Stromal cell of bone marrow (primary cell): ENCODE data around the gene HHAT.

Experiments
- DNase-seq: peaks from one replicate; pipeline ENCODE4 v3.0.0-alpha.2; 2012; ENCODE audit warnings: low read depth

The HHAT gene

DNA sequence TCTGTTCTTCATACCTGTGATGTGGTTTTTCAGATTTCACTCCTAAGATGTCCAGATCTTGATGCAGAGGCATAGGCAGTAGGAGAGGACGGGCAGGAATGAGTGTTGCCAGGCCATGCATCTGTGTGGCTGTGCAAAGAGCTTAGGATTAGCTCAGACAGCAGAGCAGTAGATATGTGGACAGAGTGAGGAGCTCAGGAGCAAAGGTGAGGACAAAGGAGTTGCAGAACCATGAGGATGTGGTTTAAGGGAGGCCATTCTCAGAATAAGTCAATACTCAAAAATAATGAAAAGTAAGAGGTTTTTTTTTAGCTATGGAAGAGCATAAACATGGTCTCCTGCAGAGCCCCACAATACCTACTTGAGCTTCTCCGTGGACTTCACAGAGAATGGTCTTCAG, 158.3 kb downstream of the HHAT start:
- no peak for DNase-seq

DNA sequence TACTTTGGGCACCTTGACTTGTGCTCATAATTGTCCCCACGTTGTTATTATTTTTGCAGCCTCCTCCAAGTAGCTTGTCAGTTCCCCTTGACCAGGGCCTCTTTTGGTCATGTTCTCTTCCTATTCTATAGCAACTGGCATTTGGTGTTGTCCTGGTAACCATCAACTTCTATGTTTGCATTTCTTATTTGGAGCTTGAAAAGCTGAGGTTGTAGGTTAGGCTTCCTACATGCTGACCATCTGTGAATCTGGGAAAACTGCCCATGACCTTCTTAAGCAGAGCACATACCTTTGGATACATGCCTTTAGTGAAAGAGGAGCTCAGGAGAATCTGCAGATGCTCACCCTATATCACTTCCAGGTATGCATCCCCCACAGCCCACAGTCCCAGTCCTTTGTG, 160.8 kb downstream of the HHAT start:
- no peak for DNase-seq

DNA sequence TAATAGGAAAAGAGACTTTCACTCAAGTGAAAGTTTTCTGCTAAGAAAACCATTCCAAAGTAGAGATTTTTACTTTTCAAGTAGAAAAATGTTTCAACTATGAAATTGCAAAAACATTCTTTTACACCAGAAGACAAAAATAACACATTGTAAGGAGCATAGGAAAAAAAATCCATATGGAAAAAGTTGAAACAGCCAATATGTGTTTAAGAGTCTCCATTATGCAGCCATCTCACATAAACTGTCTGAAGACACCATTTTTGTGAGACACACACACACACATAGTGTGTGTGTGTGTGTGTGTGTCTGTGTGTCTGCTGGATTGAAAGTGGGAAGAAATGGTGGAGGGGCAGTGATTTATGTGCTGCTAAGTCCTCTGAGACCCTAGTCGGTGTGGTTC, 162.1 kb downstream of the HHAT start:
- DNase-seq = no peak

DNA sequence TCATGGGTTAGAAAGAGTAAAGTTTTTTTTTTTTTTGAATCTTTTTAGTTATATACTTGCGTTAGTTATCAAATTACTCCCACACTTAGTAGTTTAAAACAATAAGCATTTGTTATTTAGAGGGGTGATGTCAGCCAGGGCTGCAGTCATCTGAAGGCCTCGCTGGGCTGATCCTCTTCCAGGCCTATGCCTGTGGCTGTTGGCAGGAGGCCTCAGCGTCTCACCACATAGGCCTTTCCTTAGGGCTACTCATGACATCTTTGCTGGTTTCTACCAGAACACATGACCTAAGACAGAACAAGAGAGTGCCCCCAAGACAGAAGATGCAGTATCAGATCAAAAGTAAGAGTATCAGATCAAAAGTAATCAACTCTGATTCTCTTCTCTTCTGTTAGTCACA, 167.4 kb downstream of the HHAT start:
- peak; percentile 83 for DNase-seq

DNA sequence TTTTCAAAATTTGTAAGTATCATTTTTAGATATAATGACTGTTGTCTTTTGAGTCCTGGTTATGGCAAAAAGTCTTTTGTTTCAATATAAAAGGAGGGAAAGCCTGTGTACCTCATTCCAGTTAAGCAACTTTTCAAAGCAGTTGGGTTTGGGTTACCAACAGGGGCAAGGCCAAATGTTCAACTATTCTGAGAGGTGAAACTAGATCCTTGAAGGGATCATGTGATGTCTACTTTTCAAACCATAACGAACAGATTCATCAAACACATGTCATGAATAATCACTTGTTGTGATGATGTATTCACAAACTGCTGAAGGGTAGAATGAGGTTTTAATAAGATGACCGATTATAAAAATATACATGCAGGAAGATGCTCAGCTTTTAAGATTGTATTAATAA, 171.3 kb downstream of the HHAT start:
- DNase-seq = peak; percentile 40

DNA sequence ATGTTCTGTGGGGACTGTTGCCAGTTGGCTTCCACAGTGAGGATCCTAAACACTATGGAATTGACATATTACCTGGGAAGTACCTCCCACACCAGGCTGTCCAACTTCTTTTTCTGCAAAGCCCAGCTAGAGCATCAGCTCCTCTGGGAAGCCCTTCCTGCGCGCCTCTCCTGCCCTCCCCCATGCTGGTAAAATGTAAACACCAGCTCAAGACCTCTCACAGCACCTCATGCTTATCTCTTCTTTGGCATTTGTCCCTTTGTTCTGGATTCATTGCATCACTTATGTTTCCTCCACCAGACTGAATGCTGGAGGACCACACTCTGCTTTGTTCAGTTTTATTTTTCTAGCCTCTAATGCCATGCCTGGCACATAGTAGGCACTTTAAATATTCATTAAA, 172.1 kb downstream of the HHAT start:
- DNase-seq = no peak

DNA sequence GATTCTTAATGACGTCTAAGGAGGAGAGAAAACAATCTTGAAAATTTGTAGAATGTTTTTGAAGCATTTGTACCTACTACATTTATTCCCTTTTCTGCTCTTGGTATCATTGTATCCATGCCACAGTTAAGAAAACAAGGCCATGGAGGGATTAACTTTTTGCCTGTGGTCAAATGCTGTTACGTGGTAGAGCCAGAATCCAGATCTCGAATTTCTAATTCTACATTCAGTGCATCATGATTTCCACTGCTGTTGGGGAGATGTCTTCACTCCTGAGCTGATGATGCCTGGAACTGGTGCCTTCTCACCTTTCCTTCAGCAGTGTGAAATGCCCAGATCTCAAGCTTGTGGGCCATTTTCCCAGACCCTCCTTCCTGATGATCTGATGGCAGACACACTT, 175.6 kb downstream of the HHAT start:
- no peak for DNase-seq

DNA sequence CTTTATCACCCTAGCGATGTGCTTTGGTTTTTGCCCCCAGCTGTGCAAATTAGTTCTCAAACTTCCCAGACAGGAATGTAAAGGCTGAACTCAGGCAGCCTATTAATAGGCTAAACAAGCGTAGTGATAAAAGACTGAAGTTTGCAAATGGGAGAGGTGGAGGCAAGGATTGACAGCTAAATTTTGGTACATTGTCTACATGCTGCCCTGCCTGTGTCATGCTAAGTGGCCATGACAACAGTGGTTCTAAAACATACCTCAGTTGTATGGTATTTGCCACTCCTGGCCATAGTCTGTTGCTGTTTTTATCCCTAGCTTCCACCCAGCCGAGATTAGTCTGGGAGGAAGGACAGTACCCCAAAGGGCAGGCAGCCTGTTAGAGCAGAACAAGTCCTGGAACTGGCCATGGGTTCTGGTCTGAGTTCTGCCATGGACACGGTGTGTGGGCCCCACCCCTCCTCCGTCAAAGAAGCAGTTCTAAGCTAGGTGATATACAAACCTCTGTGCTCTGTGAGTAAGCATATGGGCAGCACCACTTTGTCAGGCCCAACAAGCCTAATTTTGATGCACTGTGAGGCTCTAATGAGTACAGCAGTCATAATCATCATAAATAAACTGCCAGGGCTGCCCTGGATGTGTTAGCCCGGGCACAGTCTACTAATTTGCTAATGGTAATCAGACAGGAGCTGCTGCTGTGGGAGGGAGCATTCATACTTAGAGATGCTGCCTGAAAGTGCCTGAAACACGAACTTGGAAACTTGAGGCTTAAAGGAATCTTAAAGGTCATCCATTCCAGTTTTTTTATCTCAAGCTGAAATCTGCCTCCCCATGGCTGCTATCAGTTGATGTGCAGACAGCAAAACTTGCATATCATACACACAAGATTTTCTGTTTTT, 177.1 kb downstream of the HHAT start:
- DNase-seq = no peak

DNA sequence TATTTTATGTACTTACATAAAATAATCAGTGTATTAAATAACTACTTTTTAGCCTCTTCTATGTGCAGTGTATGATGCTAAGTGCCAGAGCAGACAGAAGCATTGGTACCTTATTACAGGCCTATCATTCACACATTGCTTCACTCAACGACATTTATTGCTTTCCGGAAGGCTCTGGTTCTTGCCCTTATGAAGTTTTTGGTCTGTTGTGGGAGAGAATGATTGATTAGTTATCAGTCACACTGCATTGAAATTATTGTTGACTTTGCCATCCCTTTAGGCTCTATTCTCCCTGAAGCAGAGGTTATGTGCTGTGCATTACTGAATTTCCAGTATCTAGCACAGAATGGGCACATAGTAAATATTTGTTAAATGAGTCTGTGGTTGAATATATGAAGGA, 178.0 kb downstream of the HHAT start:
- no peak for DNase-seq

DNA sequence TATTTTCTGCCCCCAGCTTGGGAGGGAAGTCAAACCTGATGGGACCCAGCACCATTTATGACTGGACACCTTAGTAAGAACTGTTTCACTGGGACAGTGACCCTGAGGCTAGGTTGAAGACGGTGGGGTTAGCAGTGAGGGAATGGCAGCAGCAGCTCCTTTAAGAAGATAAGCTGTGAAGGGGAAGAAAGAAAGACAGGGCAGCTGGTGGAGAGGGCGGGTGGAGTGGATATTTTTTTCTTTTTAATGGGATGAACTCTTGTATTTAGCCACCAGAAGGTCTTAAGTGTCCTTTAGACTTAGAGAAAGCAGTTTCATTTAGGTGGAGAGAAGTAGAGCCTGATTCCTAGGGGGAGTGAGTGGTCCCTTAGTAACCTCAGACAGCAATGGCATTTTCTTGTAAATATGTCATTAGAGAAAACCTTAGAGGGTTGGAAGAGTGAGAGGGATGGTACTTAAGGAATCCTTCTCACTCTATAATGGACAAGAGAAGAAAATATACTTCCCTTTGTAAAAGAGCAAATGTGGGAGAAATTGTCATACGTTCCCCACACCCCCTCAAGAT, 187.5 kb downstream of the HHAT start:
- no peak for DNase-seq

DNA sequence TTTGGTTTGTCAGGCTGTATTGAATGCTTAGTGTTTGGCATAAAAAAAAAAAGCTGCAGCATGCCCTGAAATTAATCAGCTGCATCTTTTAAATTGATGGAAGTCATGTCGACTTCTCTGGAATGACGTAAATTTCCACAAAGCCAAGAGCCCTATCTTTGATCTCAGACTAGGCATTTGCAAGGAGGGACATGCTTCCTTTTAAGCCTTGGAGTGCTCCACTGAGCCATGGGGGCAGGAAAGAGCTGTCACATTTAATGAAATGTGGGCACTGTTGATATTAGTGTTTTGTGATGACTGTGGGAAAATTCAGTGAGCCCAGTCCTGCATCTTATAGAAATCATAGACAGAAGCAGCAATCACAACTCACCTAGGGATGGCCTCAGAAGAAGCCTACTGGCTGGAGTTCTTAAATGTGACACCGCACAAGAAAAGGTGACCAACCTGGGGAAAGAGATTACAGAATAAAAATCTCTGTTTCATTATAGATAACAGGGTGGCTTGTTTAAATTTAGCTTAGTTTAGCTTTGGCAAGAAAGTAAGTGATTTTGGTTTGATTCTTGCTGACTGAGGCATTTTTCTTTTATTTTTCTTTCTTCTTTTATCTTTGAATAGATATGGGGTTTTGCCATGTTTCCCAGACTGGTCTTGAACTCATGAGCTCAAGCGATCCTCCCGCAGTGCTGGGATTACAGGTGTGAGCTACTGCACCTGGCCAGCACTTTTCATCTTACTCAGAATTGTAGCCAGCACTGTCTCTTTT, 188.2 kb downstream of the HHAT start:
- no peak for DNase-seq

DNA sequence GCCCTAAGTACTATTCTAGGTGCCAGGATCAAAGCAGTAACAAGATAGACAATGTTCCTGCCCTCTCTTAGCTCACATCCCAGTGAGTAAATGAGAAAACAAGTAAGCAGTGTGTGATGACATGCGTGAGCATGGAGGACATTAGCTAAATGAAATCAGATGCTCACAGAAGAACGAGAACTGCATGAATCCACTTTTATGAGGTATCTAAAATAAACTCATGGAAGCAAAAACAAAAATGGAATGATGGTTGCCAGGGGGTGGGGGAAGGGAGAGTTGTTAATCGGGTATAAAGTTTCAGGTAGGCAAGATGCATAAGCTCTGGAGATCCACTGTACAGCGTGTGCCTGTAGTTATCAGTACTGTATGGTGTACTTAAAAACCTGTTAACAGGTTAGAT, 195.1 kb downstream of the HHAT start:
- no peak for DNase-seq

DNA sequence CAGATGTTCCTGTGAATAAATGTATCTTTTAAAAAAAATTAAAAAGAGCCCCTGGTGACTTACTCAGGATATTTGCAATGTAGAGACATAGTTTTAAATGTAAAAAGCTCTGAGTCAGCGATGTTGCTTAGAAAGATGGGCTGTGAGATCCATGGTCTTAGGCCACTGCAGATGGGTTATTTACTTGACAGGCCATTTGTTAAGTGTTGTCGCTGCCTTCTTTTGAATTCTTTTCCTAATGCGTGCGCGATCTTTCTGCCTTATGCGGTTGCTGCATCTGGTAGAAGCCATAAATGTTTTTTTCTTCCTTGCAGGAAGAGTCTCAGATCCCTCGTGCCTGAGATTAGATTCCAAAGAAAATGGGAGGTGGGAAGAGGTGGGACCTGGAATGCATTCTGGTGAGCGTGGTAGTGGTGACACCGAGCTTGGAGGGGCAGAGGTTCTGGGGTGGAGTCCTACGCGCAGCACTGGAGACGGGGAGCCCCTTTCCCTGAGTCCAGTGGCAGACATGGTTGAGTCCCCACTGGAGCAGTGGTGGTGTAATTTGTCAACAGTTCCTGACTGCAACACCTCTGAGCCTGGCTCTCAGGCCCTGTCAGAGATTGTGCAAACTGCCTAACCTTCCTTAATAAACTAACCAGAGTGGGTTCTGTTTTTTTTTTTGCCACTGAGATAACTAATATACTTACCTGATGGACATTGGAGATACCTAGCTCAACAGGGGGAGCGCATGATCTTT, 197.2 kb downstream of the HHAT start:
- DNase-seq = no peak

DNA sequence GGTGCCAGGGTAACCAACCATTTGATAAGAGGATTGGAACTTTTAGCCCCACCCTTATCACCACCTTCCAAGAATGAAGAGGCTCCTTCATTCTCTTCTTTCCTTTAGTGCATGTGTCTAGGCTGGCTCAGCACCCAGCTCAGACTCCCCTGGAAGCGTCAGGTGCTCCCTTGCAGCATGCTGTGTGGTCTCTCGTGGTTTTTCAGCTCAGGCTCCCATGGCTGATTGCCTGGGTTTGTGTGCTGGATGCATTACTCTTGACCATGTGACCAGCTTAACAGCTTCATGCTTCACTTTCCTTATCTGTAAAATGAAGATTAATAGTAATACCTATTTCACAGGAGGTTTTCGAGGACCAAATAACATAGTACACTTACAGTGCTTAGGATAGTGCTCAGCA, 198.4 kb downstream of the HHAT start:
- DNase-seq = no peak

DNA sequence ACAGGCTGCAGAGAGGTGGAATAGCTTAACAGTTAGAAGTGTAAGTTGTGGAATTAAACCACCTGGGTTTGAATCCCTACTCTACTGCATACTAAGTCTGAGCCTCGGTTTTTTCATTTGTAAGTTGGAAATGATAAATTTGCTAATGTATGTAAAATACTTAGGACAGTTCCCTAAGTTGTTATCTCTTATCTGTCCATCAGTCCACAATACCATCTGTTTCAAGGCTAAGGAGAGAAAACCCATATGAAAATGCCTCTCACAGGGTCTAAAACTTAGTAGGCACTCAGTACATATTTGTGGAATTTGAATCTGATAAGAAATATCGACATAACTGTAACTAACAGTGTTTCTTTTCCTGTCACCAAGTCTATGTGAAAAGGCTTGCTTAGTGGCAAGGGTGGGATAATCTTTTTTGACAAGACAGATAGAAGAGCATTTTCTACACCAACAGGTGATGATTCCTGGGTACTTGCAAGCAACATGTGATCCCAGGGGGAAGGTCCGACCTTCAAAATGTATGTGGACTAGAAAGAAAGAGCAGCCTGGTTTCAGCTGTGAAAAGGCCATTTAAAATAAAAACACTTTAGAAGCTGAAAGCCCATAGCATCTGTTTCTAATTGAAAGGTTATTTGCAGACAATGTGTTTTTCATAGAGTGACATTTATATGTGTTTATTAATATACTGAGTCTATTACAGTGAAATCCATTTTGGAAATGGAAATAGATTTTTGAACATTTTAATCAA, 202.9 kb downstream of the HHAT start:
- DNase-seq = no peak

DNA sequence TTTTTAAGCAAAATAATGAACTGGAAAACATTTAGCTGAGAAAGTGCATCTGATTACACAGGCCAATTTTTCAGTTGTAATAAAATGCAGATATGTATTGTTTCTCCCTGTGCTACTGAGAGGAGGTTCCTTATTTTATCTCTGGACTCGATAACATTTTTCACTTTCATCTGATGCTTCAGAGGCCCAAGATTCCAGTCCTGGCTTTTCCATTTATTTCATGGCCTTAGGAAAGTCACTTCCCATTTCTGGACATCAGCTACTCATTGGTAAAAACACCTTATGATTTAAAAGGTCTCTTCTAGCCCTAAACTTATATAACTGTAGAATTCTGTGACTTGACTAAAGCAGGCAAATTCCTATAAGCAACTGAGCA, 203.5 kb downstream of the HHAT start:
- no peak for DNase-seq

DNA sequence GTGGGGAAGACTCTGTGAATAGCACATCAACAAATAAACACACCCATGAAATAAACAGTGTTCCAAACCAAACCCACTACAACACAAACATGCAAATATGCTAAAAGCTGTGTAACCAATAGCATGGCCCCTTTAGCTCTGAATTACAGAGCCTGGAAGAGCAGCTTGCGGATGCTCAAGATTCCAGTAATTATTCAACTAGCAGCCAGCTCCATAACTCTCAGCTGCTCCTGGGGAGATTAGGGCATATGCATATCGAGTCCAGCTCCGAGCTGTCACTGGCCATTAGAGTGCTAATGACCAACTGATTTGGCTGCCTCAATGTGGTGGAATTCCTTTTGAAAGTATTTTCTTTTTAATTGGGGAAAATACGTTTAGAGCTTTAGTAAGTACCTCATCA, 207.1 kb downstream of the HHAT start:
- no peak for DNase-seq

DNA sequence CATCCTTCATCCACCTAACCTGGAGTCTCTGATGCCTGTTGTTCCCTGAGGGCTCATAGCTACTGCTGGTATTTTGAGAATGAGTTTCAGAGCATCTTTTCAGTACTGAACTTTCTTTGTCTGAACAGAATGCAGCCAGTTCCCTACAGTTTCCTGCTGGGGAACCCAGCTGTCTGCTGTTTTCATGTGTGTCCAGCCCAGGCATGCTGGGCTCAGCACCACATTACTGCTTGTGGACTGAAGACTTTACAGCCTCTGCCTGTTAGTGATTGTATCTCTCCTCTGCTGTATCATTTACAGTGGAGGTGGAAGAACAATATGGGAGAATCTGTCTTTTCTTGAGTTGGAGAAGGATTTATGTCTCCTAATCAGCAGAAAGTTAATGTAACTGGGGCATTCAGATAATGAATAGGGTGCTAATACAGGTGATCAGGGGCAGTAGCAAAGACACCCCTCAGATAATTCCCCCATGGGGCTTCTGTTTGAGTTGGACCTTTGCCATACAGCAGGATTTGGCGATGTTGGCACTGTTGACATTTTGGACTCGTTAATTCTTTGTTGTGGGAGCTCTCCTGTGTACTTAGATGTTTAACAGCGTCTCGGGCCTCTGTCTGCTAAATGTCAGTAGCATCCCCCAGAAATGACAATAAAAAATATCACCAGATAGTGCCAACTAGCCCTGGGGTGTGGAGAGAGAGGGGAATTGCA, 207.7 kb downstream of the HHAT start:
- no peak for DNase-seq

DNA sequence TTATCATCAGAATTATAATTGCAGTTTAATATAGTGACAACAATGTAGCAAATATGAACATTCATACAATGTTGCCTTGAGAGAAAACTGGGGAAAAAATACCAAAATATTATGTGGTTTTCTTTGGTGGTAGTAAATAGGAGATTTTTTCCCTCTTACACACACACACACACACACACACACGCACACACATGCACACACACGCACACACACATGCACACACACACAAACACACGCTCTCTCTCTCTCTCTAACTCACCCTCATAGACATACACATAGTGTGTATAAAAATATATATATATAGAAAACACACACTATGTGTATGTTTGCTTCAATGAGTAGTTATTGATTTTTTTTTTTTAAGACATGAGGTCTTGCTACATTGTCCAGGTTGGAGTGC, 211.6 kb downstream of the HHAT start:
- no peak for DNase-seq

DNA sequence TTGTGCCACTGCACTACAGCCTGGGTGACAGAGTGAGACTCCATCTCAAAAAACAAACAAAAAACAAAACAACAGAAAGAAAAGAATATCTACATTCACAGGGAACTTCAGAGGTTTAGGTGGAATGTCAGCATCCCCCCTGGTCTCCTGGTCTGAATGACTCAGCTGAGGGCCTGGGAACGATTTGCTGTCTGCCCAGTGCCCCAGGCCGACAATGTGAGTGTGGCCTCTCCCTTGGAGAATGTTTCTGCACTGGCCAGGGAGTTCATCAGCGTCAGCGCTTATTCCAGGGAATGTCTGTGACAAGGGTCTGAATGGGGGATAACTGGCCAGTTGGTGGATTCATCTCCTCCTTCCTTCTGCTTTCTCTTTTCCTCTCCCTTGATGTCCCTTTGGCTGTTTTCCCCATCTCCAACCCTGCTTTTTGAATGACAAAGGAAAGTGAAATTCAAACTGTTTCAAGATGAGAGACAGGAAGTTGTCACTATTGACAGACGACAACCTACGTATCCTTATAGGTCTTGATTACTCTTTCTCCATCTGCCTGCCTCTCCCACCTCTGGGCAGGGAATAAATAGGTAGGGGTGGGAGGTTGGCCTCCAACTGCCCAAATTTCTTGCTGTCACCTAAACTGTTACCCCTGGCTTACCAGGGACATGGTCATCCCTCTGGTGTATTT, 213.1 kb downstream of the HHAT start:
- no peak for DNase-seq

DNA sequence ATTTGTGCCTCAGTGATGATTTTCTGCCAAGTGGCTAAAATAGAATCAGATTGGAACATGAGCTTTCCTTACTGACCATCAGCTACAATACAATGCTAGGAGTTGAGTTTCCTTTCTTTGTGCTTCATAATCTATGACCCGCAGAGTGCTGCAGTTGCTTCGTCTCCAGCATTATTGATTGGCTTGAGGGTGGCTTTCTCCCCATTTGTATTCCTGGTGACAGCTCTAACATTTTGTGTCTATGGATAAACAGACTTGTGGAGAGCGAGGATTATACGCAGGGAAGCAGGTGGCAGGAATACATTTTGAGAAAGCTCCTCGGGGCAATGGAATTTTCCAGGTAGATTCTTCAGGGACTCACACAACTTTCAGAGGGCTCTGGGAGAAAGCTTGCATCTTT, 223.2 kb downstream of the HHAT start:
- DNase-seq = no peak
